Astrocyte (in vitro differentiated cells and primary cell): ENCODE data around the gene FNDC11.

ENCODE experiments used
- CTCF ChIP-seq: IDR thresholded peaks from 2 replicates; pipeline ENCODE4 v1.5.1; 2011; ENCODE audit warnings: low read depth, mild to moderate bottlenecking, inconsistent platforms, low read length, moderate library complexity; ENCODE audit not compliant: insufficient read depth
- EZH2 ChIP-seq: IDR thresholded peaks from 2 replicates; pipeline ENCODE4 v1.6.1; 2012; ENCODE audit warnings: mild to moderate bottlenecking, low read length, inconsistent platforms; ENCODE audit not compliant: insufficient read depth

- TF ChIP-seq CTCF (no peak), EZH2 (no peak)
These were observed 45.7 kb upstream of the FNDC11 start for GRCh38 chr20:63508072-63508768.
